Liver (tissue), 9 donors: ENCODE results near the gene MT1A. TPM values are rescaled to one million over a fixed set of nuclear protein-coding genes. Genes with fewer than 3 reads are reported as not detected.
A peak's percentile ranks its signal among the peaks of the same experiment; 100 is the strongest.

Source experiments
- DNase-seq: peaks from one replicate; pipeline ENCODE4 v3.0.0-alpha.2; 2017; ENCODE audit warnings: low spot score
- H3K27ac ChIP-seq, 2 donors: one replicate each; pipeline ENCODE4 v1.7.0; 2013; ENCODE audit warnings: inconsistent platforms in 2 of 2, low read length in 2 of 2, control low read depth in 1 of 2, low read depth in 1 of 2, mild to moderate bottlenecking in 1 of 2
- H3K27me3 ChIP-seq, 4 donors: one replicate each; pipeline versions ENCODE4 v1.6.1 to v1.7.0; 2013; ENCODE audit warnings: low read length in 3 of 4, inconsistent platforms in 1 of 4, mild to moderate bottlenecking in 1 of 4, moderate library complexity in 1 of 4; ENCODE audit not compliant: control insufficient read depth in 4 of 4, insufficient read depth in 4 of 4
- H3K36me3 ChIP-seq, 4 donors: one replicate each; pipeline versions ENCODE4 v1.6.1 to v1.7.0; 2013; ENCODE audit warnings: low read length in 3 of 4, mild to moderate bottlenecking in 3 of 4, low read depth in 1 of 4, moderate library complexity in 1 of 4; ENCODE audit not compliant: control insufficient read depth in 4 of 4, insufficient read depth in 3 of 4
- H3K4me1 ChIP-seq, 4 donors: one replicate each; pipeline versions ENCODE4 v1.6.1 to v1.7.0; 2013; ENCODE audit warnings: low read length in 3 of 4, mild to moderate bottlenecking in 3 of 4, moderate library complexity in 1 of 4; ENCODE audit not compliant: control insufficient read depth in 4 of 4, insufficient read depth in 4 of 4
- H3K4me3 ChIP-seq, 3 donors: one replicate each; pipeline versions ENCODE4 v1.6.1 to v1.7.0; 2013; ENCODE audit warnings: low read length in 3 of 3, control low read depth in 1 of 3, low read depth in 1 of 3, mild to moderate bottlenecking in 1 of 3
- H3K9ac ChIP-seq, 2 donors: one replicate each; pipeline ENCODE4 v1.7.0; 2013; ENCODE audit warnings: low read length in 2 of 2, mild to moderate bottlenecking in 2 of 2, moderate library complexity in 2 of 2, control low read depth in 1 of 2, low read depth in 1 of 2
- H3K9me3 ChIP-seq, 4 donors: one replicate each; pipeline versions ENCODE4 v1.6.1 to v1.7.0; 2013; ENCODE audit warnings: low read length in 3 of 4; ENCODE audit not compliant: control insufficient read depth in 4 of 4
- ATF3 ChIP-seq: IDR thresholded peaks from 2 replicates; pipeline ENCODE4 v1.6.1; 2016; ENCODE audit warnings: antibody characterized with exemption
- EGR1 ChIP-seq, 2 donors: IDR thresholded peaks; 2 replicates each; pipeline ENCODE4 v1.6.1; 2016 to 2018; ENCODE audit warnings: antibody characterized with exemption in 2 of 2, low read depth in 2 of 2
- FOXA1 ChIP-seq: IDR thresholded peaks from 2 replicates; pipeline ENCODE4 v1.6.1; 2016; ENCODE audit warnings: antibody characterized with exemption
- FOXA2 ChIP-seq: IDR thresholded peaks from 2 replicates; pipeline ENCODE4 v1.6.1; 2016; ENCODE audit warnings: antibody characterized with exemption
- GABPA ChIP-seq, 2 donors: IDR thresholded peaks in 1 of 2; conservative IDR thresholded peaks in 1 of 2; 2 replicates each; pipeline ENCODE4 v1.6.1; 2016; ENCODE audit warnings: antibody characterized with exemption in 2 of 2, mild to moderate bottlenecking in 1 of 2, moderate library complexity in 1 of 2
- HNF4A ChIP-seq, 2 donors: conservative IDR thresholded peaks; 2 replicates each; pipeline ENCODE4 v1.6.1; 2016; ENCODE audit warnings: antibody characterized with exemption in 2 of 2, mild to moderate bottlenecking in 2 of 2
- HNF4G ChIP-seq: IDR thresholded peaks from 2 replicates; pipeline ENCODE4 v1.6.1; 2016; ENCODE audit warnings: antibody characterized with exemption
- JUND ChIP-seq, 2 donors: IDR thresholded peaks; 2 replicates each; pipeline ENCODE4 v1.6.1; 2016; ENCODE audit warnings: antibody characterized with exemption in 2 of 2
- MAX ChIP-seq: IDR thresholded peaks from 2 replicates; pipeline ENCODE4 v1.6.1; 2016; ENCODE audit warnings: antibody characterized with exemption
- NR2F2 ChIP-seq: IDR thresholded peaks from 2 replicates; pipeline ENCODE4 v1.6.1; 2016; ENCODE audit warnings: antibody characterized with exemption
- RAD21 ChIP-seq, 2 donors: IDR thresholded peaks; 2 replicates each; pipeline ENCODE4 v1.6.1; 2016; ENCODE audit warnings: antibody characterized with exemption in 2 of 2, mild to moderate bottlenecking in 2 of 2
- RXRA ChIP-seq, 2 donors: IDR thresholded peaks; 2 replicates each; pipeline ENCODE4 v1.6.1; 2017 to 2018; ENCODE audit warnings: antibody characterized with exemption in 2 of 2, mild to moderate bottlenecking in 1 of 2
- TAF1 ChIP-seq: conservative IDR thresholded peaks from 2 replicates; pipeline ENCODE4 v1.6.1; 2016; ENCODE audit warnings: antibody characterized with exemption, mild to moderate bottlenecking
- YY1 ChIP-seq: IDR thresholded peaks from 2 replicates; pipeline ENCODE4 v1.6.1; 2016; ENCODE audit warnings: antibody characterized with exemption, mild to moderate bottlenecking
- WGBS: extraction: QIAGEN DNeasy Blood & Tissue Kit; methylation state at CpG from one replicate; pipeline ENCODE4 v1.1.7; 2013; 5-methylcytosine and 5-hydroxymethylcytosine counted together
- polyA plus RNA-seq, 2 donors: library from polyadenylated mRNA; stranded (reverse) in 1 of 2; unstranded in 1 of 2; fragments of 200-250 nt in 1 of 2; fragments of >200 nt in 1 of 2; fragmentation: Nextera tagmentation in 1 of 2; extraction: Ambion mirVana in 1 of 2; gene quantifications; one replicate each; pipeline versions ENCODE4 v1.2.1 to v1.2.3, GENCODE V29; 2013 to 2015
- total RNA-seq, 2 donors: library from RNA; depleted of rRNA; stranded (reverse); fragments of >200 nt; gene quantifications; one replicate each; pipeline ENCODE4 v1.2.3, GENCODE V29; 2014
- TF ChIP-seq, protein P1 (sequence below): fragments of 150-350 bp; IDR thresholded peaks from 2 replicates; pipeline ENCODE4 v1.5.1; 2017; ENCODE audit warnings: improper control_type of control experiment, low read depth, low read length; ENCODE audit not compliant: missing input control
- TF ChIP-seq, protein P2 (sequence below): IDR thresholded peaks from 2 replicates; pipeline ENCODE4 v1.6.1; 2016; ENCODE audit warnings: antibody characterized with exemption, mild to moderate bottlenecking
- TF ChIP-seq, protein P3 (sequence below): IDR thresholded peaks from 2 replicates; pipeline ENCODE4 v1.6.1; 2016; ENCODE audit warnings: antibody characterized with exemption
- donor health status: healthy.
- donor health status: healthy.
- donor health status: healthy.
- donor health status: healthy.
- donor health status: healthy.

The MT1A gene
- total and polyA plus RNA-seq, 4 donors = 10.1 to 511 (median 74.6) TPM

GRCh38 chr16:56604966-56605365, 33.5 kb upstream of the MT1A start:
- Histone ChIP-seq H3K4me3 (no peak overlapping the region), H3K27me3 (no peaks in the 10 kb centered on the region), H3K9ac (no peak overlapping the region), H3K36me3 (no peaks in the 10 kb centered on the region), H3K9me3 (no peaks in the 10 kb centered on the region), H3K27ac (peak overlapping the region; percentile 98 to 99), H3K4me1 (peaks cover 4 to 27% (median 8%) of the 10 kb centered on the region in 4 donors)
- 97% methylated on average over 4 of the region's 4 CpGs for WGBS
- TF ChIP-seq ATF3 = no peak
- TF ChIP-seq, protein P1, sequence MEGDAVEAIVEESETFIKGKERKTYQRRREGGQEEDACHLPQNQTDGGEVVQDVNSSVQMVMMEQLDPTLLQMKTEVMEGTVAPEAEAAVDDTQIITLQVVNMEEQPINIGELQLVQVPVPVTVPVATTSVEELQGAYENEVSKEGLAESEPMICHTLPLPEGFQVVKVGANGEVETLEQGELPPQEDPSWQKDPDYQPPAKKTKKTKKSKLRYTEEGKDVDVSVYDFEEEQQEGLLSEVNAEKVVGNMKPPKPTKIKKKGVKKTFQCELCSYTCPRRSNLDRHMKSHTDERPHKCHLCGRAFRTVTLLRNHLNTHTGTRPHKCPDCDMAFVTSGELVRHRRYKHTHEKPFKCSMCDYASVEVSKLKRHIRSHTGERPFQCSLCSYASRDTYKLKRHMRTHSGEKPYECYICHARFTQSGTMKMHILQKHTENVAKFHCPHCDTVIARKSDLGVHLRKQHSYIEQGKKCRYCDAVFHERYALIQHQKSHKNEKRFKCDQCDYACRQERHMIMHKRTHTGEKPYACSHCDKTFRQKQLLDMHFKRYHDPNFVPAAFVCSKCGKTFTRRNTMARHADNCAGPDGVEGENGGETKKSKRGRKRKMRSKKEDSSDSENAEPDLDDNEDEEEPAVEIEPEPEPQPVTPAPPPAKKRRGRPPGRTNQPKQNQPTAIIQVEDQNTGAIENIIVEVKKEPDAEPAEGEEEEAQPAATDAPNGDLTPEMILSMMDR = no peak
- TF ChIP-seq MAX = no peak
- no peak for TF ChIP-seq FOXA2
- TF ChIP-seq RAD21 (IDR thresholded peaks at IDR 0.05) = no peak
- no peak for TF ChIP-seq GABPA (IDR thresholded peaks at IDR 0.05 in 1 of 2, conservative IDR thresholded peaks at IDR 0.05 in 1 of 2)
- no peak for TF ChIP-seq EGR1 (IDR thresholded peaks at IDR 0.05; ENCODE audit: low read depth in 2 of 2)
- TF ChIP-seq, protein P2, sequence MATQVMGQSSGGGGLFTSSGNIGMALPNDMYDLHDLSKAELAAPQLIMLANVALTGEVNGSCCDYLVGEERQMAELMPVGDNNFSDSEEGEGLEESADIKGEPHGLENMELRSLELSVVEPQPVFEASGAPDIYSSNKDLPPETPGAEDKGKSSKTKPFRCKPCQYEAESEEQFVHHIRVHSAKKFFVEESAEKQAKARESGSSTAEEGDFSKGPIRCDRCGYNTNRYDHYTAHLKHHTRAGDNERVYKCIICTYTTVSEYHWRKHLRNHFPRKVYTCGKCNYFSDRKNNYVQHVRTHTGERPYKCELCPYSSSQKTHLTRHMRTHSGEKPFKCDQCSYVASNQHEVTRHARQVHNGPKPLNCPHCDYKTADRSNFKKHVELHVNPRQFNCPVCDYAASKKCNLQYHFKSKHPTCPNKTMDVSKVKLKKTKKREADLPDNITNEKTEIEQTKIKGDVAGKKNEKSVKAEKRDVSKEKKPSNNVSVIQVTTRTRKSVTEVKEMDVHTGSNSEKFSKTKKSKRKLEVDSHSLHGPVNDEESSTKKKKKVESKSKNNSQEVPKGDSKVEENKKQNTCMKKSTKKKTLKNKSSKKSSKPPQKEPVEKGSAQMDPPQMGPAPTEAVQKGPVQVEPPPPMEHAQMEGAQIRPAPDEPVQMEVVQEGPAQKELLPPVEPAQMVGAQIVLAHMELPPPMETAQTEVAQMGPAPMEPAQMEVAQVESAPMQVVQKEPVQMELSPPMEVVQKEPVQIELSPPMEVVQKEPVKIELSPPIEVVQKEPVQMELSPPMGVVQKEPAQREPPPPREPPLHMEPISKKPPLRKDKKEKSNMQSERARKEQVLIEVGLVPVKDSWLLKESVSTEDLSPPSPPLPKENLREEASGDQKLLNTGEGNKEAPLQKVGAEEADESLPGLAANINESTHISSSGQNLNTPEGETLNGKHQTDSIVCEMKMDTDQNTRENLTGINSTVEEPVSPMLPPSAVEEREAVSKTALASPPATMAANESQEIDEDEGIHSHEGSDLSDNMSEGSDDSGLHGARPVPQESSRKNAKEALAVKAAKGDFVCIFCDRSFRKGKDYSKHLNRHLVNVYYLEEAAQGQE = no peak
- no peak for TF ChIP-seq TAF1
- no peak for TF ChIP-seq HNF4A (conservative IDR thresholded peaks at IDR 0.05)
- no peak for TF ChIP-seq HNF4G
- TF ChIP-seq FOXA1 = no peak
- no peak for TF ChIP-seq RXRA (IDR thresholded peaks at IDR 0.05)
- no peak for TF ChIP-seq NR2F2
- no peak for TF ChIP-seq YY1
- TF ChIP-seq JUND (IDR thresholded peaks at IDR 0.05) = no peak
- no peak for DNase-seq

- Histone ChIP-seq H3K9ac (peak overlapping the region; percentile 23 to 68), H3K4me3 (no peak overlapping the region)
Observed at GRCh38 chr16:56605475-56605874, 33.0 kb upstream of the MT1A start.

More at GRCh38 chr16:56605475-56605874, 33.0 kb upstream of the MT1A start:
- Histone ChIP-seq H3K9me3 (no peaks in the 10 kb centered on the region), H3K27me3 (no peaks in the 10 kb centered on the region), H3K36me3 (no peaks in the 10 kb centered on the region), H3K27ac (peak overlapping the region; percentile 98 to 99), H3K4me1 (peaks cover 5 to 29% (median 8%) of the 10 kb centered on the region in 4 donors)
- WGBS = 83% methylated on average over 1 of the region's 1 CpG
- TF ChIP-seq RXRA (IDR thresholded peaks at IDR 0.05) (no peak), ATF3 (no peak), MAX (no peak), EGR1 (IDR thresholded peaks at IDR 0.05; ENCODE audit: low read depth in 2 of 2) (no peak), GABPA (IDR thresholded peaks at IDR 0.05 in 1 of 2, conservative IDR thresholded peaks at IDR 0.05 in 1 of 2) (no peak), FOXA2 (no peak), HNF4A (conservative IDR thresholded peaks at IDR 0.05) (no peak), NR2F2 (no peak)
- TF ChIP-seq, protein P2 = no peak
- TF ChIP-seq, protein P3, sequence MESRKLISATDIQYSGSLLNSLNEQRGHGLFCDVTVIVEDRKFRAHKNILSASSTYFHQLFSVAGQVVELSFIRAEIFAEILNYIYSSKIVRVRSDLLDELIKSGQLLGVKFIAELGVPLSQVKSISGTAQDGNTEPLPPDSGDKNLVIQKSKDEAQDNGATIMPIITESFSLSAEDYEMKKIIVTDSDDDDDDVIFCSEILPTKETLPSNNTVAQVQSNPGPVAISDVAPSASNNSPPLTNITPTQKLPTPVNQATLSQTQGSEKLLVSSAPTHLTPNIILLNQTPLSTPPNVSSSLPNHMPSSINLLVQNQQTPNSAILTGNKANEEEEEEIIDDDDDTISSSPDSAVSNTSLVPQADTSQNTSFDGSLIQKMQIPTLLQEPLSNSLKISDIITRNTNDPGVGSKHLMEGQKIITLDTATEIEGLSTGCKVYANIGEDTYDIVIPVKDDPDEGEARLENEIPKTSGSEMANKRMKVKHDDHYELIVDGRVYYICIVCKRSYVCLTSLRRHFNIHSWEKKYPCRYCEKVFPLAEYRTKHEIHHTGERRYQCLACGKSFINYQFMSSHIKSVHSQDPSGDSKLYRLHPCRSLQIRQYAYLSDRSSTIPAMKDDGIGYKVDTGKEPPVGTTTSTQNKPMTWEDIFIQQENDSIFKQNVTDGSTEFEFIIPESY = no peak
- DNase-seq = no peak
